MM.1S (cell line): Measurements from ENCODE around the gene ST6GALNAC6.

ENCODE experiments used
- DNase-seq: peaks from one replicate; pipeline ENCODE4 v3.0.0-alpha.2; 2015
- H2AFZ ChIP-seq: fragments of 300-600 bp; sonication (generic); 2 replicates; pipeline ENCODE4 v1.6.0; 2016; ENCODE audit warnings: antibody characterized with exemption, low read length
- H3F3A ChIP-seq: fragments of 300-600 bp; sonication (generic); 2 replicates; pipeline ENCODE4 v1.6.1; 2016; ENCODE audit warnings: mild to moderate bottlenecking, antibody characterized with exemption, low read length, moderate library complexity, mixed read lengths; ENCODE audit not compliant: insufficient read depth
- H3K27ac ChIP-seq: fragments of 300-600 bp; sonication (generic); 2 replicates; pipeline ENCODE4 v1.5.1; 2016; ENCODE audit warnings: mild to moderate bottlenecking, low read length
- H3K27me3 ChIP-seq: fragments of 300-600 bp; sonication (generic); replicated peaks from 2 replicates; pipeline ENCODE4 v1.6.0; 2016; ENCODE audit warnings: low read length; ENCODE audit not compliant: insufficient read depth
- H3K36me3 ChIP-seq: fragments of 300-600 bp; sonication (generic); replicated peaks from 2 replicates; pipeline ENCODE4 v1.6.1; 2016; ENCODE audit warnings: mild to moderate bottlenecking, low read length, mixed read lengths; ENCODE audit not compliant: insufficient read depth
- H3K4me1 ChIP-seq: fragments of 300-600 bp; sonication (generic); 2 replicates; pipeline ENCODE4 v1.6.1; 2016; ENCODE audit warnings: low read length, mixed read lengths
- H3K4me2 ChIP-seq: fragments of 300-600 bp; sonication (generic); 2 replicates; pipeline ENCODE4 v1.6.0; 2016; ENCODE audit warnings: low read depth, low read length
- H3K4me3 ChIP-seq: fragments of 300-600 bp; sonication (generic); 2 replicates; pipeline ENCODE4 v1.5.1; 2016; ENCODE audit warnings: low read length, mixed read lengths
- H3K79me2 ChIP-seq: fragments of 300-600 bp; sonication (generic); 2 replicates; pipeline ENCODE4 v1.6.1; 2016; ENCODE audit warnings: mixed run types, low read length, mixed read lengths
- H3K9ac ChIP-seq: fragments of 300-600 bp; sonication (generic); 2 replicates; pipeline ENCODE4 v1.6.1; 2016; ENCODE audit warnings: low read length, mixed read lengths
- H3K9me2 ChIP-seq: fragments of 300-600 bp; sonication (generic); replicated peaks from 2 replicates; pipeline ENCODE4 v1.6.1; 2016; ENCODE audit warnings: mild to moderate bottlenecking, low read length, mixed read lengths; ENCODE audit not compliant: insufficient read depth
- H3K9me3 ChIP-seq: fragments of 300-600 bp; sonication (generic); replicated peaks from 2 replicates; pipeline ENCODE4 v1.6.1; 2016; ENCODE audit warnings: mild to moderate bottlenecking, low read length, mixed read lengths; ENCODE audit not compliant: insufficient read depth
- H4K20me1 ChIP-seq: fragments of 300-600 bp; sonication (generic); 2 replicates; pipeline ENCODE4 v1.6.1; 2016; ENCODE audit warnings: mild to moderate bottlenecking, low read length, moderate library complexity, mixed read lengths; ENCODE audit not compliant: insufficient read depth
- EZH2 ChIP-seq: fragments of 300-600 bp; sonication (generic); optimal IDR thresholded peaks from 2 replicates; pipeline ENCODE3; 2017; ENCODE audit warnings: low read depth, mild to moderate bottlenecking, antibody characterized with exemption, low read length, mixed read lengths
- EZH2phosphoT487 ChIP-seq: fragments of 300-600 bp; sonication (generic); IDR thresholded peaks from 2 replicates; pipeline ENCODE4 v1.6.1; 2018; ENCODE audit warnings: antibody characterized with exemption, low read length
- TF ChIP-seq, protein P1 (sequence below): fragments of 300-600 bp; sonication (generic); IDR thresholded peaks from 2 replicates; pipeline ENCODE4 v1.5.1; 2016; ENCODE audit warnings: antibody characterized with exemption, low read length, mixed read lengths

ST6GALNAC6 gene

DNA sequence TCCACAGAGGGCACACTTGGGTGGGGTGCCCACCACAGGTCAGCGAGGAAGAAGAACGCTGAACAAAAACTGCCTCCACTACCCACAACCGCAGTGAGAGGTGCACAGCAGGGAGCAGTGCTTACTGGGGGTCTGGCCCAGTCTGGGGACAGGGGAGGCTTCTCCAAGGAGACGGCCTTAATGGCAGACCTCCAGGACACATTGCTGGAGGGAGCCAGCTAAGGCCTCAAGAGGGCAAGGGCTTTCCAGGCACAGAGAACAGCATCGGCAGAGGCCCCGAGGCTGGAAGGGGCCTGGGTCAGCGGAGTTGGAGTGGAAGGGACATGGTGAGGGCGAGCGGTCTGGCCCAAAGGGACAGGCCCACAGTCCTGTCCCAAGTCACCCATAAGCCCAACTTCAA is 46.5 kb upstream of the ST6GALNAC6 start:
- no peak overlapping the region for H2AFZ ChIP-seq
- no peaks in the 10 kb centered on the region for H3K36me3 ChIP-seq
- no peak overlapping the region for H3K27ac ChIP-seq
- TF ChIP-seq EZH2, result no peak
- TF ChIP-seq, protein P1, sequence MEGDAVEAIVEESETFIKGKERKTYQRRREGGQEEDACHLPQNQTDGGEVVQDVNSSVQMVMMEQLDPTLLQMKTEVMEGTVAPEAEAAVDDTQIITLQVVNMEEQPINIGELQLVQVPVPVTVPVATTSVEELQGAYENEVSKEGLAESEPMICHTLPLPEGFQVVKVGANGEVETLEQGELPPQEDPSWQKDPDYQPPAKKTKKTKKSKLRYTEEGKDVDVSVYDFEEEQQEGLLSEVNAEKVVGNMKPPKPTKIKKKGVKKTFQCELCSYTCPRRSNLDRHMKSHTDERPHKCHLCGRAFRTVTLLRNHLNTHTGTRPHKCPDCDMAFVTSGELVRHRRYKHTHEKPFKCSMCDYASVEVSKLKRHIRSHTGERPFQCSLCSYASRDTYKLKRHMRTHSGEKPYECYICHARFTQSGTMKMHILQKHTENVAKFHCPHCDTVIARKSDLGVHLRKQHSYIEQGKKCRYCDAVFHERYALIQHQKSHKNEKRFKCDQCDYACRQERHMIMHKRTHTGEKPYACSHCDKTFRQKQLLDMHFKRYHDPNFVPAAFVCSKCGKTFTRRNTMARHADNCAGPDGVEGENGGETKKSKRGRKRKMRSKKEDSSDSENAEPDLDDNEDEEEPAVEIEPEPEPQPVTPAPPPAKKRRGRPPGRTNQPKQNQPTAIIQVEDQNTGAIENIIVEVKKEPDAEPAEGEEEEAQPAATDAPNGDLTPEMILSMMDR, result no peak
- no peak for TF ChIP-seq EZH2phosphoT487
- H3F3A ChIP-seq, result no peaks in the 10 kb centered on the region
- no peaks in the 10 kb centered on the region; the same call in 1 of the 2 replicates for H3K79me2 ChIP-seq
- DNase-seq, result no peak
- H3K4me2 ChIP-seq, result no peak overlapping the region
- H3K9me2 ChIP-seq, result no peaks in the 10 kb centered on the region
- no peak overlapping the region for H3K4me3 ChIP-seq
- no peaks in the 10 kb centered on the region for H3K4me1 ChIP-seq
- H3K9me3 ChIP-seq, result no peaks in the 10 kb centered on the region
- H3K9ac ChIP-seq, result no peak overlapping the region
- no peaks in the 10 kb centered on the region for H4K20me1 ChIP-seq
- H3K27me3 ChIP-seq, result no peaks in the 10 kb centered on the region

DNA sequence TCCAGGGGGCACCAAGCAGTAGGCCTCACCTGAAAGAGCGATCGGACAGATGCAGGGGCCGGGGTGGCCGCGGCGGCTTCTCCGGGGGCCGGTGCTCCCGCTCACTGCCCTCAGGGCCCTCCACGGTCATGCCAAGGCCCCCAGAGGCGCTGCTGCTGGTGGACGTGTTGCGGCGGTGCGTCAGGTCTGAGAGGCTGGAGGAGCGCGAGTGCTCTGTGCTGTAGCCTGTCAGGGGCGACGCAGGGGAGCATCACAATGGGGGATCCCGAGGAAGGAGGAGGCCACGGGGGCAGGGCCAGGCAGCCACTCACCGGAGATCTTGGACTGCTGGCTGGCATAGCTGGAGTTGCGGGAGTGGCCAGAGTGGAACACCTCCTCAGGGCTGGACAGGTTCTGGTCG is 45.9 kb upstream of the ST6GALNAC6 start:
- Histone ChIP-seq H3K36me3 (no peaks in the 10 kb centered on the region), H3K79me2 (no peaks in the 10 kb centered on the region), H3K9ac (no peak overlapping the region), H3F3A (no peaks in the 10 kb centered on the region), H3K4me1 (no peaks in the 10 kb centered on the region), H3K27me3 (no peaks in the 10 kb centered on the region), H3K27ac (no peak overlapping the region), H4K20me1 (no peaks in the 10 kb centered on the region), H2AFZ (no peak overlapping the region), H3K4me2 (no peak overlapping the region), H3K4me3 (no peak overlapping the region), H3K9me2 (no peaks in the 10 kb centered on the region), H3K9me3 (no peaks in the 10 kb centered on the region)
- TF ChIP-seq EZH2phosphoT487, result no peak
- TF ChIP-seq, protein P1, result no peak
- no peak for TF ChIP-seq EZH2
- no peak for DNase-seq

DNA sequence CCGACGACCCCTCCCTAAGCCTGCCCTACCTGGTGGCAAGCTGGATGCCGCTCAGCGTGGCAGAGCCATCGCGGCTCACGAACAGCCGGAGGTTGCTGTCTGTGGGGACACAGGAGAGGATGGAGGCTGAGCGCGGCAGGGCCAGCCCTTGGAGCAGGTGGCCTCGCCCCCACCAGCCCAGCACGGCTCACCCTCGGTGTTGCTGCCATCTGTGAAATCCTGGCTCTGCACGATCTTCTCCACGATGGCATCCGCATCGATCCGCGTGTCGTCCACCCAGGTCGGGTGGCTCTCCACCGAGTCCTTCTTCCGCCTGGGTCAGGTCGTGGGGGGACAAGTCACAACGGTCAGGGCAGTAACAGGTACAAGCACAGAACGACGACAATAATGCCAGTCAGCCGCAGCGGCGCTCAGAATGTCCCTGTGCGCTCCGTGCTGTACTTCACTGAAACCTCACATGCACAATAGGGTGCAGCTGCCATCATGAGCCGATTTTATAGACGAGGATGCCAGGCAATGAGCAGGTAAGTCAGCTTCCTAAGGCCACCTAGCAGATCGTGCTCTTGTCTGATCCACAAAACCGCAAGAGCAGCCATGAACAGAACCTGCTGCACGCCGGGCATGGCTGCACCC is 45.3 kb upstream of the ST6GALNAC6 start:
- Histone ChIP-seq H4K20me1 (no peaks in the 10 kb centered on the region), H3F3A (no peaks in the 10 kb centered on the region), H3K9me2 (no peaks in the 10 kb centered on the region), H3K4me3 (no peak overlapping the region), H3K79me2 (no peaks in the 10 kb centered on the region), H3K27me3 (no peaks in the 10 kb centered on the region), H2AFZ (no peak overlapping the region), H3K9me3 (no peaks in the 10 kb centered on the region), H3K9ac (no peak overlapping the region), H3K4me2 (no peak overlapping the region), H3K36me3 (no peaks in the 10 kb centered on the region), H3K4me1 (no peaks in the 10 kb centered on the region), H3K27ac (no peak overlapping the region)
- DNase-seq, result no peak
- TF ChIP-seq, protein P1, result no peak
- TF ChIP-seq EZH2 (no peak), EZH2phosphoT487 (no peak)
